ENCODE results near the gene ABL1. TPM values are rescaled to one million over a fixed set of nuclear protein-coding genes. Genes with fewer than 3 reads are reported as not detected.

ABL1 gene
- polyA plus RNA-seq, 3 donors = 73.5 to 86.1 (median 79.0) TPM

GRCh38 chr9:130815242-130815808 is 19.7 kb upstream of the ABL1 start:
- no peak for DNase-seq (ENCODE audit: extremely low read depth in 1 of 11, low read depth in 9 of 11, low spot score in 4 of 11)

GRCh38 chr9:130817914-130818313 is 17.1 kb upstream of the ABL1 start:
- DNase-seq (ENCODE audit: extremely low read depth in 1 of 11, low read depth in 9 of 11, low spot score in 4 of 11) = no peak

DNA sequence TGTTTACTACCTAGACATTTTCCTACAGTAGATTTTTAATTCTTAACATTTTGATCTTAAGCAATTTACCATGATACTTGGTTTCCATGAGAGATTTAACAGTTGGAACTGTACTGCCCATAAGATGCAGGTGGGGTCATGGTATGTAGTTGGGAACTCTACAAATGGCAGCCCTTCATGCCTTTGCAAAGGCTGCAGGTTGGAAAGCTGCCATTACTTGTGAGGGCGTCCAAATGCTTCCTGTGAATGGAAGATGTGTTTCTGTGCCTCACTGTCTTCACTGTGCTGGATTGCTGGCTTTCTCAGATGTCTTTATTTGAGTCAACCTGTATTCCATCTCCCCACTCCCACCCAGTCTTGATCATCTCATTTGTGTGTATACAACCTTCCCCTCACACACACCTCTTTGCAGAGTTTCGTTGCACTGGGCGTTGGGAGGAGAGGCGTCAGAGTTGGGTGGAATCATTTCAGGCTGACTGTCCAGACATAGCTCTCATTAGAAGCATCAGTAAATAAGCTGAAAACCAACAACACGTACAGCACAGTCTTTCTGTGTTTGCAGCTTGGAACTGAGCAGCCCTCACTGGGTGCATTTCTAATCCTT is 14.8 kb upstream of the ABL1 start:
- no peak for DNase-seq (ENCODE audit: extremely low read depth in 1 of 11, low read depth in 9 of 11, low spot score in 4 of 11)

DNA sequence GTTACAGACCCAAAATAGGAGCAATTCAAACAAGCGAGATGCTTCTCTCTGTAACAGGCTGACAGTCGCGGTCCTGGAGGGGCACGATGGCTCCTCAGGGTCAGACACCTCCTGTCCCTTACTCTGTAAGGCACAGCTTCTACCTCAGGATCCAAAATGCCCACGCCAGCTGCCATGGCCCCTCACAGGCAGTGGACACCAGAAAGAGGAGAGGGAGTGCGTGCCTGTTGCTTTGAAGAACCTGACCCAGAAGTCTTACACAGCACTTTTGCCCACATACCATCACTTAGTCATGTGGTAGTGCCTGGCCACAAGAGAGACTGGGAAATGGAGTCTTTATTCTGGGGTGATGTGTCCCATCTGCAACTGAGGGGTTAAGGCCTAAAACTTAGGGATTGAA is 11.6 kb upstream of the ABL1 start:
- no peak for DNase-seq (ENCODE audit: extremely low read depth in 1 of 11, low read depth in 9 of 11, low spot score in 4 of 11)

- DNase-seq (ENCODE audit: extremely low read depth in 1 of 11, low read depth in 9 of 11, low spot score in 4 of 11) = no peak
Observed at GRCh38 chr9:130824079-130824478, 11.0 kb upstream of the ABL1 start.

GRCh38 chr9:130824643-130825350 is 10.3 kb upstream of the ABL1 start:
- DNase-seq (ENCODE audit: extremely low read depth in 1 of 11, low read depth in 9 of 11, low spot score in 4 of 11) = peak in 9 of 11 donors; percentile 62 to 92 (median 82)

DNA sequence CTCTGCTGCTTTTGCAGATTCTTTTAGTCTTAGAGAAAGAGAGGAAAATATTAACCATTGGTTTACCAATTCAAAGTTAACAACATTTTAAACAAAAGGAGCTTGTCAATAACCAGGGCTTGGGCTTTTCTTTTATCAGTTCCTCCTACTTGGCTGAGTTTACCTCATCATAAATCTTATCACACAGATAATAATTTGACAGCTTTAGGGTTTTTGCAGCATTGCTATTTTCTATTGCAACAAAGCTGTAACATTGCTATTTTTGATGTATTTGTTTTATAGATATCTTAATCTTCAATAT is 9.8 kb upstream of the ABL1 start:
- DNase-seq (ENCODE audit: extremely low read depth in 1 of 11, low read depth in 9 of 11, low spot score in 4 of 11) = no peak

DNA sequence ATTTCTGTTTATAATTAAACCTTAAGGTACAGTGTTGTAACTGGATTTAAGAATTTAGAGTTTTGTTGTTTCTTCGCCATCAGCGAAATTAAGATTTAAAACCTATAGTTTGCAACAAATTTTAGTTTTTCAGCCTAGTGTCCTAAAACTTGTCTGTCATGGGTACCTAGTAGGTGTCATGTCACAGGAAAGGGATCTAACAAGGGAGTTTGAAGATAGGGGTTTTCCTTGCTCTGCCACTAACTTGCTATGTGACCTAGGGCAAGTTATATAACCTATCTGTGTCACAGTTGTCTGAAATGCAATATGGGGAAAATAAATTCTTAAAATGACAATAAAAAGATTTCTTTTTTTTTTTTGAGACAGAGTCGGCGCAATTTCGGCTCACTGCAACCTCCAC is 9.2 kb upstream of the ABL1 start:
- no peak for DNase-seq (ENCODE audit: extremely low read depth in 1 of 11, low read depth in 9 of 11, low spot score in 4 of 11)

- DNase-seq (ENCODE audit: extremely low read depth in 1 of 11, low read depth in 9 of 11, low spot score in 4 of 11) = no peak
Observed at GRCh38 chr9:130829762-130830161, 5.3 kb upstream of the ABL1 start.

- no peak for DNase-seq (ENCODE audit: extremely low read depth in 1 of 11, low read depth in 9 of 11, low spot score in 4 of 11)
Observed at GRCh38 chr9:130830231-130830760, 4.8 kb upstream of the ABL1 start.

DNA sequence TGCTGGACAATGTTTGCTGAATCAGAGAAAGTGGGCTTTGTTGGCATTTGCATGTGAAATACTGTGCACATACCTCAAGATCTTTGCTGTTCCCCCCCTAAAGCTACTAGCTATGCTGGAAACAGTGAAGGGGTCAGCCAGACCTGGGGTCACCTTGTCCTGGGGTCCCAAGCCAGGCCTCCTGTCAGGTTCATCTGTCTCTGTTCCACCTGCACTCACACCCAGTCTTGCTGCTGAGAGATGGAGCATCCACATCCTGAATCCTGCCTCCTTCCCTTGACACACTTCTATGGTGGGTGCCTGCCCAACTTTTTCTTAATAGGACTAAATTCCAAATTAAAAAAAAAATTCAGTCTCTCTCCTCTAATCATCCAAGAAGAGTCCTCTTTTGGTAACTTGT is 4.0 kb upstream of the ABL1 start:
- no peak for DNase-seq (ENCODE audit: extremely low read depth in 1 of 11, low read depth in 9 of 11, low spot score in 4 of 11)

DNA sequence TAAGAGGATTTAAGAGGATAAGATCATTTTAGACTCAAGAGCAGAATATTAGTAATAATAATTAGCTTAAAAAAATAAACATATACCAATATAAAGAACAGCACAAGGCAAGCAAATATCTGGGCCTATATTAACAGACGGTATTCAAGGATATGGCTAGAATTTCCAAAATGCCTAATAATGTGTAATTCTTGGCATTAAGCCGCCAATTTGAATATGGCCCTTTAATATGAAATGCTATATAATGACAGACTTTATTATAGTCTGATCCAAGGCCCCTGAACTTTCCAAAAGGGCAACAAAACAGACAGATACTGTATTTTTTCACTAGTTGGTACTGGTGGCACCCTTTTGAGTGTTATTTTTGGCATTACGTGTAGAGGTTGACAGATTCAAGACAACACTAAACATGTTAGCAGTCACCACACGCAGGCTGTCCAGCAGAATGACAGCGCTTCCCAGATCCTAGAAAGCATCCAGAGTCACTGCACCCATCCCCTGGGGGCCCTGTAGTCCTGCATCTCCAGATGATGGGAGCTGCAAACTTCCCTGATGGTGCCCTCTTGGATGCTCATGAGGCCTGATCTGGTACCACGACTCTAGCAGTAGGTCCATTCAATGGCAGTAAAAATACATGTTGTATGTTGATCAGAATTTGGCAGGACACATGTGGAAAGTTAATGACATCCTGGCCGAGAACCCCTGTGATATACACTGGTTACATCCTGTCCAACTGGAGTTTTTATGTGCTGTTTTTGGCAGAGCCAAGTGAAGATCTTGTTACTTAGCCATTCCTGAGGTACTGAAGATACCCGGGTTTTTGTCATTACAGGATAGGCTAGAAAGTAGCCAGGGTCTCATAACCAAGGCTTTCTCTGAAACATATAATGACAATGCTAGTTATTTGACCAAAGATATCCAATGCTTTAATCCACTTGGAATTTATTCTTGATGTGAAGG is 1.7 kb upstream of the ABL1 start:
- DNase-seq (ENCODE audit: extremely low read depth in 1 of 11, low read depth in 9 of 11, low spot score in 4 of 11) = no peak

GRCh38 chr9:130835441-130836298 is 616 bp downstream of the ABL1 start:
- no peak for DNase-seq (ENCODE audit: extremely low read depth in 1 of 11, low read depth in 9 of 11, low spot score in 4 of 11)

DNA sequence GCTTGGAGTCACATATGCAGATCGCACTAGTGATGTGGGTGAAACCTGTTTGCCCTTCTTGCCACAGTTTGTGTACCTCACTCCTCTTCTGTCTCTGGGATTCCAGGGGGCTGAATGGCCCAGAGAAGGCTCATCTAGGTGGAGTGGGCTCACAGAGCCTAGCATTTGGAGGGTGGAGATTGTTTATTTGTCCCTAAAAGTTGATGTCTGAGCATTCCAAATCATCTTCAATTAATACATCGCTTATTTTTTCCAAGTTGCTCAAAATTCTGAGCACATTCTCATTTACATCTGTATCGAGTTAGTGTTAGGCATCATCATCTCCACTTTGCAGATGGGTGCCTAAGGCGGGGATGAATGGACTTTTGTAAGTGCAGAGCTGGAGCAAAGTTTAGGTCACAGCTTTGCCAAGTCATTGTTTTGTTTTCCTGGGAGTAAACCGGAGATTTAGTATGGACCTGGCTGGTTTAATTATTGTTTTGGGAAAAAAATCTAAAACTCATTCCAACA is 2.0 kb downstream of the ABL1 start:
- no peak for DNase-seq (ENCODE audit: extremely low read depth in 1 of 11, low read depth in 9 of 11, low spot score in 4 of 11)

DNA sequence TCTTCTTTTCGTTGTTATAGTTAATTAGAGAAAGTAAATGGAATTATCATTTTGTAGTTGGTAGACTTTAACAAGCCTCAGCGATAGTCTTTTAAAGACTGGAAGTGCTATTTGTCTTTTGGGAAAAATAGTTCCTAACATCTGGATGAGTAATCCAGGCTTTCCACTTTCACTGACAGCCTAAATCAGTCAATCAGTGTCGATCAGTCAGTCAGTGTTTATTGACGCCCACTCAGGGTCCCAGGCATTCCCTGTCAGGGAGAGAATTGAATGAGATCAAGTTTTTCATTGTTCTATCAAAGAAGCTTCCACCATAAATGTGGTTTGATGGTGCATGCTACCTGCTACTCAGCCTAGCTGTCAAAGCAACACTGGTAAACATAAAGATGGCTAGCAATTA is 2.6 kb downstream of the ABL1 start:
- DNase-seq (ENCODE audit: extremely low read depth in 1 of 11, low read depth in 9 of 11, low spot score in 4 of 11) = no peak

GRCh38 chr9:130839132-130840111 is 4.4 kb downstream of the ABL1 start:
- no peak for DNase-seq (ENCODE audit: extremely low read depth in 1 of 11, low read depth in 9 of 11, low spot score in 4 of 11)

DNA sequence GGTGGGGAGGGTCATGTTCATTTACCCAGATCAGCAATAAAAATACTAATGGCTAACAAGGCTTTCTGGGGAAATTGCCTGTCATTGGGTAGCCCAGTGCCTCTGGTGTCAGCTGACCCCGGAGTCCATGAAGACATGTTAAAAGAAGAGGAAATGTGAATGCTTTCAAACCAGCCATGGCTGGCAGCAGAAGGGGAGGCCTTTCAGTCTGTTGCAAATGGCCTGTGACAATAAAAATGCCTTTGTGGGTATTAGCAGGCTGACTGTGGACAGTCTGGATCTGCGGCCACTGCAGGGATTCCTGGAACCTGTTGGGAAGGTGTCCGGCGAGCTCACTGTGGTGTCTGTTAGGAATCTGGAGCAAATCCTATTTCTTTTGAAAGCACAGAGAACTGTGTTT is 7.5 kb downstream of the ABL1 start:
- no peak for DNase-seq (ENCODE audit: extremely low read depth in 1 of 11, low read depth in 9 of 11, low spot score in 4 of 11)
